COLO829 (cell line): ENCODE data around the gene MPP7.

ENCODE experiments used
- DNase-seq: peaks from one replicate; pipeline ENCODE4 v3.0.0; 2012; ENCODE audit warnings: low spot score

The MPP7 gene

GRCh38 chr10:28266449-28267224, 36.2 kb downstream of the MPP7 start:
- DNase-seq: no peak

- no peak for DNase-seq
These were observed 39.6 kb downstream of the MPP7 start for GRCh38 chr10:28263136-28263857.

- no peak for DNase-seq
These were observed 46.1 kb downstream of the MPP7 start for GRCh38 chr10:28256776-28257175.

- DNase-seq: no peak
These were observed 48.4 kb downstream of the MPP7 start for GRCh38 chr10:28254290-28254985.

- no peak for DNase-seq
These were observed 49.6 kb downstream of the MPP7 start for GRCh38 chr10:28253169-28253785.
